Measurements from ENCODE around the gene ZSCAN5B.
"Not testable (repeated sequence)": the region's sequence is repeated elsewhere in the genome, so short reads cannot be mapped to it uniquely, and the experiment has no call there.

ZSCAN5B gene

DNA sequence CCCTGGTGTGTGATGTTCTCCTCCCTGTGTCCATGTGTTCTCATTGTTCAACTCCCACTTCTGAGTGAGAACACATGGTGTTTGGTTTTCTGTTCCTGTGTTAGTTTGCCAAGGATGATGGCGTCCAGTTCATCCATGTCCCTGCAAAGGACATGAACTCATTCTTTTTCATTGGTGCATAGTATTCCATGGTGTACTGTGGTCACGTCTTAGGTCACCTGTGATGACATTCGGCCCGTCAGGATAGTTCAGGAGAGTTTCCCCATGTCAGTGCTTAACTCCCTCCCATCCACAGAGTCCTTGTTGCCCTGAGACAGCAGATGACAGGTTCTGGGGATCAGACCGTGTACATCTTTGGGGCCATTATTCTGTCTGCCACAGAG lies 47.9 kb downstream of the ZSCAN5B start:
- TF ChIP-seq, protein P1, sequence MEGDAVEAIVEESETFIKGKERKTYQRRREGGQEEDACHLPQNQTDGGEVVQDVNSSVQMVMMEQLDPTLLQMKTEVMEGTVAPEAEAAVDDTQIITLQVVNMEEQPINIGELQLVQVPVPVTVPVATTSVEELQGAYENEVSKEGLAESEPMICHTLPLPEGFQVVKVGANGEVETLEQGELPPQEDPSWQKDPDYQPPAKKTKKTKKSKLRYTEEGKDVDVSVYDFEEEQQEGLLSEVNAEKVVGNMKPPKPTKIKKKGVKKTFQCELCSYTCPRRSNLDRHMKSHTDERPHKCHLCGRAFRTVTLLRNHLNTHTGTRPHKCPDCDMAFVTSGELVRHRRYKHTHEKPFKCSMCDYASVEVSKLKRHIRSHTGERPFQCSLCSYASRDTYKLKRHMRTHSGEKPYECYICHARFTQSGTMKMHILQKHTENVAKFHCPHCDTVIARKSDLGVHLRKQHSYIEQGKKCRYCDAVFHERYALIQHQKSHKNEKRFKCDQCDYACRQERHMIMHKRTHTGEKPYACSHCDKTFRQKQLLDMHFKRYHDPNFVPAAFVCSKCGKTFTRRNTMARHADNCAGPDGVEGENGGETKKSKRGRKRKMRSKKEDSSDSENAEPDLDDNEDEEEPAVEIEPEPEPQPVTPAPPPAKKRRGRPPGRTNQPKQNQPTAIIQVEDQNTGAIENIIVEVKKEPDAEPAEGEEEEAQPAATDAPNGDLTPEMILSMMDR (conservative IDR thresholded peaks at IDR 0.05; ENCODE audit: low read length) = no peak
- H3K4me3 ChIP-seq (ENCODE audit: low read length) = no peak overlapping the region
- no peak for DNase-seq (ENCODE audit: low read depth)

DNA sequence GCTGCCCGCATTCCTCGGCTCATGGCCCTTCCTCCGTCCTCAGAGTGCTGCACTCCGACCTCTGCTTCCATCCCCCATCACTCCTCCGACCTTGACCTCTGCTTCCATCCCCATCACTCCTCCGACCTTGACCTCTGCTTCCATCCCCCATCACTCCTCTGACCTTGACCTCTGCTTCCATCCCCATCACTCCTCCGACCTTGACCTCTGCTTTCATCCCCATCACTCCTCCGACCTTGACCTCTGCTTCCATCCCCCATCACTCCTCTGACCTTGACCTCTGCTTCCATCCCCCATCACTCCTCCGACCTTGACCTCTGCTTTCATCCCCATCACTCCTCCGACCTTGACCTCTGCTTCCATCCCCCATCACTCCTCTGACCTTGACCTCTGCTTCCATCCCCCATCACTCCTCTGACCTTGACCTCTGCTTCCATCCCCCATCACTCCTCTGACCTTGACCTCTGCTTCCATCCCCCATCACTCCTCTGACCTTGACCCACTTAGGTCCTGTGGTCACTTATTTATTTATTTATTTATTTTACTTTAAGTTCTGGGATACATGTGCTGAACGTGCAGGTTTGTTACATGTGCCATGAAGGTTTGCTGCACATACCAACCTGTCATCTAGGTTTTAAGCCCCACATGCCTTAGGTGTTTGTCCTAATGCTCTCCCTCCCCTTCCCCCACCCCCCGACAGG lies 48.5 kb downstream of the ZSCAN5B start:
- not testable (repeated sequence) for DNase-seq (ENCODE audit: low read depth); H3K4me3 ChIP-seq (ENCODE audit: low read length)

DNA sequence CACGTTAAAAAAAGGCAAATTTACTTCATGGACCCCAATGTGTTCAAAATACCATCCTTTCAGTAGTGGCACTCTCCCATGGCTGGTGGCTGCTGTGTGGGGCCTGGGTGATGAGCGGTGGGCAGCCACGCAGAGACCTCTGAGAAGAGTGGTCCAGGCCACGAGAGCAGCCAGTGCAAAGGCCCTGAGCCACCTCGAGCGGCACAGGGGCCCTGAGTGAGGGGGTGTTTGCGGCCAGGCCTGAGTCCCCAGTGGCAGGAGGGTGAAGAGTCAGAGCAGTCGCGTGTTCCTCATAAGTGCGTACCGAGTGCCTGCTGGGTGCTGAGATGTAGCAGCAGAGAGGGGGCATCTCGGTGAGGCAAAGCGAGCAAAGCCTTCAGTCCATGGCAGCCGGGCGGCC lies 49.5 kb downstream of the ZSCAN5B start:
- no peak overlapping the region for H3K4me3 ChIP-seq (ENCODE audit: low read length)
- no peak for DNase-seq (ENCODE audit: low read depth)
- TF ChIP-seq, protein P1 (conservative IDR thresholded peaks at IDR 0.05; ENCODE audit: low read length) = no peak

DNA sequence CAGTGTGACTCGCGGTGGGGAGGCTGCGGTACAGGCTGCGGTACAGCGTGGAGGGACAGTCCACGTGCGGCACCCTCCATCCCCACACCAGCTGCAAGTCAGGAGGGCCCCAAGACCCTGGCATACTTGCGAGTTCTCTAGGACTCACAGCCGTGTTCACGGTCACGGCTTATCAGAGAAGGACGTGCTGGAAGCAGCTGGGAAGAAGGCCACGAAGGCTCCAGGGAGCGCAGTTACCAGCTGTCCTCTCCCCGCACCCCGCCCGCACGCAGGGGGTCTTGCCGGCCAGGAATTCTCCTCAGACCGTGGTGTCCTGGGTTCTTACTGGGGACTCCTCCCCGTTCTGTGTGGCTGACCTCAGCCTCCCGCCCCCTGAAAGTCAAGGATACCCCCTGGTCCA lies 50.3 kb downstream of the ZSCAN5B start:
- no peak for DNase-seq (ENCODE audit: low read depth)
- H3K4me3 ChIP-seq (ENCODE audit: low read length) = no peak overlapping the region
- TF ChIP-seq, protein P1 (conservative IDR thresholded peaks at IDR 0.05; ENCODE audit: low read length) = no peak

DNA sequence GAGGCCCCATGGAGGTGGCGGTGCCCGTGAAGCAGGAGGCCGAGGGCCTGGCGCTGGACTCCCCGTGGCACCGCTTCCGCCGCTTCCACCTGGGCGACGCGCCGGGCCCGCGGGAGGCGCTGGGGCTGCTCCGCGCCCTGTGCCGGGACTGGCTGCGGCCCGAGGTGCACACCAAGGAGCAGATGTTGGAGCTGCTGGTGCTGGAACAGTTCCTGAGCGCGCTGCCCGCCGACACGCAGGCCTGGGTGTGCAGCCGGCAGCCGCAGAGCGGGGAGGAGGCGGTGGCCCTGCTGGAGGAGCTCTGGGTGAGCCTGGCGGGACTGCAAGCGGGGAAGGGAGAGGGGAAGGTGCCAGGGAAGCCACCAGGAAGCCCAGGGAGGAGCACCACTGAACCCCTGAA lies 50.7 kb downstream of the ZSCAN5B start:
- DNase-seq (ENCODE audit: low read depth) = no peak
- H3K4me3 ChIP-seq (ENCODE audit: low read length) = no peak overlapping the region
- TF ChIP-seq, protein P1 (conservative IDR thresholded peaks at IDR 0.05; ENCODE audit: low read length) = no peak

DNA sequence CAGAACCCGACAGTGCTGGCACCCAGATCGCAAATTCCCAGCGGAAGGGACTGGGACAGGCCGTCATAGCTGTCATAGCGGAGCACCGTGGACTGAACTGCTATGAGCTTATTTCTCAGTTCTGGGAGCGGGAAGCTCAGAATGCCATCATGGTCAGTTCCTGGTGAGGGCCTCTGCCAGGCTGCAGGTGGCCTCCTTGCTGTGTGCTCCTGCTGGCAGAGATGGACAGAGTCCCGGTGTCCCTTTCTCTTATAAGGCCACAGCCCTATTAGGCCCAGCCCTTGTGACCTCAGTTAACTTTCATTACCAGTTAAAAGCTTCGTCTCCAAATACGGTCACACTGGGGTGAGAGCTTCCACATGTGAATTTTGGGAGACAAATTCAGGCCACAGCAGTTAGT lies 51.9 kb downstream of the ZSCAN5B start:
- DNase-seq (ENCODE audit: low read depth) = no peak
- TF ChIP-seq, protein P1 (conservative IDR thresholded peaks at IDR 0.05; ENCODE audit: low read length) = no peak
- no peak overlapping the region for H3K4me3 ChIP-seq (ENCODE audit: low read length)

DNA sequence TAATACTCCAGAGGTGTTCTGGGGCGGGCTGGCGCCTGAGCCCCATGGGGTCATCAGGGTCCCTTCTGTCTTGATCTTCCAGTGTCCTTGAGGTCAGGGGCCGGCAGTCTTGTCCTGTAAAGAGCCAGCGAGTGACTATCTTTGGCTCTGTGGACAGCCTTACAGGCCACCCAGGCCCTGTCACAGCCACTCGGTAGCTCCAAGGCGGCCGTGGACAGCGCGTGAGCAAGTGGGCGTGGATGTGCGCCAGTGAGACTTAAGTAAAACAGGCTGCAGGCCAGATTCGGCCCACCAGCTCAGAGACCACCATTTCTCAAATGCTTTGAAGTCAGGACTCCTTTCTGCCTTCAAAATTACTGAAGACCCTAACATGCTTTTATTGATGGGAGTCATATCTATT lies 52.8 kb downstream of the ZSCAN5B start:
- TF ChIP-seq, protein P1 (conservative IDR thresholded peaks at IDR 0.05; ENCODE audit: low read length) = no peak
- DNase-seq (ENCODE audit: low read depth) = no peak
- no peak overlapping the region for H3K4me3 ChIP-seq (ENCODE audit: low read length)

DNA sequence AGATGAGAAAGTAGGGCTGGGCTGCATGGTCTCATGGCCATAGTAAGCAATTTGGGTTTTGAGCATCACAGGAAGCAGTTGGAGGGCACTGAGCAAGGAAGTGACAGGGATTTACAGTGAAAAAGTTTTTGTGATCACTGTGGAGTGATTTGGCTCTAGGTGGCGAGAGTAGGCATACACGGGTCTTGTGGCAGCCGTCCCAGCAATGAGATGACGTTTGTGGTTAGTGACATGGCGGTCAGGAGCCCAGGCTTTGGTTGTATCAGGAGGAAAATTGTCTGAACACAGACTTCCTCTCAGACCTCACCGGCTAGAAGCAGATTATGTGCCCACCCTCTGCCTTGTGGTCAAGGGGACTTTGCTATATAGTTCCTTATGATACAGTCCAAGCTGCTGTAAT lies 53.2 kb downstream of the ZSCAN5B start:
- TF ChIP-seq, protein P1 (conservative IDR thresholded peaks at IDR 0.05; ENCODE audit: low read length) = no peak
- H3K4me3 ChIP-seq (ENCODE audit: low read length) = no peak overlapping the region
- DNase-seq (ENCODE audit: low read depth) = no peak

Measured in AG10803 (cell line).